Lung microvascular endothelial cell (primary cell): Measurements from ENCODE around the gene HCFC2. TPM values are rescaled to one million over a fixed set of nuclear protein-coding genes. Genes with fewer than 3 reads are reported as not detected.

Experiments
- DNase-seq, 2 donors: peaks; one replicate each; pipeline versions ENCODE4 v3.0.0 to v3.0.0-alpha.2; 2010; ENCODE audit warnings: low read depth in 2 of 2
- total RNA-seq: library from RNA; depleted of rRNA; stranded (reverse); fragments of >200 nt; gene quantifications from 2 replicates; pipeline ENCODE4 v1.2.1, GENCODE V29; 2014

Gene HCFC2
- total RNA-seq, 1 donor from 2014 or later, result 25.0 TPM

GRCh38 chr12:104056419-104056972 lies 7.8 kb upstream of the HCFC2 start:
- DNase-seq, result no peak

- DNase-seq, result peak; percentile 44 to 53
These were observed 6.5 kb upstream of the HCFC2 start for GRCh38 chr12:104057771-104058197.

- no peak for DNase-seq
These were observed 5.5 kb upstream of the HCFC2 start for GRCh38 chr12:104058802-104059201.

- no peak for DNase-seq
These were observed 4.4 kb upstream of the HCFC2 start for GRCh38 chr12:104059963-104060362.

- DNase-seq, result peak in 1 of 2 donors; percentile 16
These were observed 3.5 kb upstream of the HCFC2 start for GRCh38 chr12:104060791-104061190.

GRCh38 chr12:104063712-104064030 lies 660 bp upstream of the HCFC2 start:
- peak; percentile 54 to 61 for DNase-seq

GRCh38 chr12:104064842-104065427 lies 604 bp downstream of the HCFC2 start:
- DNase-seq, result peak; percentile 27 to 45

DNA sequence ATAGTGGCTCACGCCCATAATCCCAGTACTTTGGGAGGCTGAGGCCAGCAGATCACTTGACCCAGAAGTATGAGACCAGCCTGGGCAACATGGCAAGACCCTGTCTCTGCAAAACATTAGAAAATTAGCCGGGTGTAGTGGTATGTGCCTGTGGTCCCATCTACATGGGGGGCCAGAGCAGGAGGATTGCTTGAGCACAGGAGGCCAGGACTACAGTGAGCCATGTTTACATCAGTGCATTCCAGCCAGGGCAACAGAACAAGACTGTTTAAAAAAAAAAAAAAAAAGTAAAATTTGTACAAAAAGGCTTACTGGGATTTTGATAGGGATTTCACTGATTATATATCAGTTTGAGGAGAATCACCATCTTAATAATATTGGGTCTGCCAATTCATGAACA lies 7.8 kb downstream of the HCFC2 start:
- no peak for DNase-seq

DNA sequence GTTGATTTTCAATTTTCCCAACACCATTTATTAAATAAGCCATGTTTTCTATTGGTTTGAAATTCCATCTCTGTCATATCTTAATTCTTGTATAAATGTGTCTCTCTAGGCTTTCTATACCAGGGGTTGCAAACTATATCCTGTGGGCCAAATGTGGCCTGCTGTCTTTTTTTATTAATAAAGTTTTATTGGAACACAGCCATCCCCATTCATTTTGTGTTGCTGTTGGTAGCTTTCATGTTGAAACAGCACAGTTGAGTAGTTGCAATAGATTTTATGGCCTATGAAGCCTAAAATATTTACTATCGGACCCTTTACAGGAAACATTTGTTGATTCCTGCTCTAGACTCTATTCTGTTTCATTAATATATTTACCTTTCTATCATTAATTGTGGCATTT lies 9.4 kb downstream of the HCFC2 start:
- DNase-seq, result no peak

DNA sequence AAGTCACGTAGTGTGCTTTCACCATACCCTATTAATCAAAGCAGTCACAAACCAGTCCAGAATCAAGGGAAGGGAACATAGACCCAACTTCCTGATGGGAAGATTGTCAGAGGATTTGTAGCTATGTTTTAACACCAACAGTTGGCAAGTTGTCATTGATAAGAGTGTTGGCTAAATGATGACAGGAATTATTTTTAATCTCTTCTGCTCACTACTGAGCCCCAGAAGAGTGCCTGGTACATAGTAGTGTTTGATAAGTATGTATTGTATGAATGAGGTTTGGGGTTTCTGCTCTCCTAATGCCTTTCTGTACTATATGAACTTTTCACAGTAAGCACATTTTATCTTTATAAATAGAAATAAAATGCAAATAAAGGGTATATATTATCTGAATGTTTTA lies 14.7 kb downstream of the HCFC2 start:
- no peak for DNase-seq

- DNase-seq, result no peak
These were observed 16.4 kb downstream of the HCFC2 start for GRCh38 chr12:104080764-104081163.

- no peak for DNase-seq
These were observed 19.6 kb downstream of the HCFC2 start for GRCh38 chr12:104083769-104084475.

GRCh38 chr12:104090685-104091084 lies 26.4 kb downstream of the HCFC2 start:
- DNase-seq, result no peak

DNA sequence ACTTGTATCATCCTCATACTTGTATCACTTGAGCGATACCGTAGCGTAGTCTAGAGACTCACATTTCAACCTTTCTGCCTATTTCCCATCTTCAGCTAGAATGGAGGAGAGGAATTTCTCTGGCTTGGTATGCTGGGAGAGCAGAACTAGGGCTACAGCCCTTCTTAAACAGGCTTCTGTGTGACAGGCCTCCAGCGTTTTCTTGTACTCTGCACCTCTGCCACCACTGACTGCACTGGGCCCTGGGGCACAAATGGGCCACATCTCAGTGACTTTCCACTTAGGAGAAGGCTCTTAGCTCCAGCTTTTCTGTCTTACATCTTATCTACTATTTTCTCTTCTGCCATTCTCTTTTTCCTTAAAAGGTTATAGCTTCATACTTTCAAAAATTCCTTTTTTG lies 26.8 kb downstream of the HCFC2 start:
- DNase-seq, result no peak

- no peak for DNase-seq
These were observed 30.0 kb downstream of the HCFC2 start for GRCh38 chr12:104094284-104094683.

DNA sequence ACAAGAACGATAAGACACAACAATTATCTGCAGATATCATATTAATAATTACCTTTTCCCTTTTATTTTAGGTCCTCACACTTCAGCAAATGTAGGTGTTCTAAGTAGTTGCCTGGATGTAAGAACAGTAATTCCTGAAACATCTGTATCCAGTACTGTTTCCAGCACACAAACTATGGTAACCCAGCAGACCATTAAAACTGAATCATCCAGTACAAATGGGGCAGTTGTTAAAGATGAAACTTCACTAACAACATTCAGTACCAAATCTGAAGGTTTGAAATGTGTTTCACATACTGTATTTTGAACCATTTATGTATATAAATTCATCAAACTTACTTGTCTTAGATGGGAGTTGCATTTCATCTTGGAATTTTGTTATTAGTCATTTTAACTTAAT lies 31.0 kb downstream of the HCFC2 start:
- DNase-seq, result no peak

DNA sequence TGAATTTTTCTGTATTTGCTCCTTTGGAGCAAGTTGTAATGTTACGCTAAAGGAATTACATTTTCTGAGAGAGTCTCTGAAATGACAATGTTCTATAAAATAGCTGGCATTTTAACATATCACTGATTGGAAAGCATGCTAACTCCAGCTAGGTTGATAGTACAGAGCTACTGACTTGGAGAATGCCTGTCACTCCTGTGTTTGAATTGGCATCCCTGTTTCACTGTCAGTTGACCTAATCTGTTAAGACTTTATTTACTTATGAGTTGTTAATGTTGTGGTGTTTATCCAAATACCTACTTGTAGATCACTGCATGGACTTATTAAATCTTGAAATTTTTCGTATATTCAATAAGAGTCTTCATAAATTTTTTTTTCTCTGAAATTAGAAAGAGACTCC lies 33.6 kb downstream of the HCFC2 start:
- no peak for DNase-seq

DNA sequence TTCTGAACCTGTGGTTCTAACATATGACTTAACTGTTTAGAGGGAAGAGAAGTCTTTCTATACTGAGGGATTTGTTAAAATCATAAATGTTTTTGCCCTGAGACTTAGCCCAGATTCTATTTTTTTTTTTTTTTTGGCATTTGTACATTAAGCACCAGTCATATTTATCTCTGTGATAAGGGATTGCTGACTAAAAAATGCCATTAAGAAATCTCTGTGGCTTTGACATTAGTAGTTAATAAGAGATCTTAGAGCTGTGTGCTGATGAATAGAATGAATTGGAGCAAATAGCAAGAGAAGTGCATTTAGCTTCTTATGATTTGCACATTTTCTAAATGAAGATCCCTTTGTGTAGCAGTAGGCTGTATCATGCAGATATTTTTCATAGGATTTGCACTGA lies 41.1 kb downstream of the HCFC2 start:
- DNase-seq, result no peak

DNA sequence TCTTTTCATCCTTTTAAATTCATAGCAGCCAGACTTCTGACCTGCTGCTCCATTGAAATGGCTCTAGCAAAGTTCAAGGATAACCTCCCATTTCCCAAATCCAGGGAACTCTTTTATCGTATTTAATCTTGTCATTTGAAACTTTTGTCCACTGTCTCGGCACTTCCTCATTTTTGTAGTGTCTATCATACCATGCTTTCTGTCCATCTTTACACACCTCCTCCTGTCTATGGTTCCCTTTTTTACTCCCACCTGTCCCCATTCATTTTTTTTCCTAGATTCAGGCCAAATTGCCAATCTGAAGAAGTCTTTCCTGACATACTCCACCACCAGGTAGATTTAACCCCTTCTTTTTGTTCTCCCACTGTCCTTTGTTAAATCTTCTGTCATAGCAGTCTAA lies 42.6 kb downstream of the HCFC2 start:
- DNase-seq, result no peak

- DNase-seq, result peak; percentile 91 to 92
These were observed 44.6 kb downstream of the HCFC2 start for GRCh38 chr12:104108755-104109445.

GRCh38 chr12:104109446-104110271 lies 45.3 kb downstream of the HCFC2 start:
- DNase-seq, result no peak
